Measurements from ENCODE around the gene RHCE. TPM values are rescaled to one million over a fixed set of nuclear protein-coding genes. Genes with fewer than 3 reads are reported as not detected.
"Not testable (repeated sequence)": the region's sequence is repeated elsewhere in the genome, so short reads cannot be mapped to it uniquely, and the experiment has no call there.

RHCE gene
- total and polyA plus RNA-seq, 2 donors: 0.59 to 1.0 TPM

GRCh38 chr1:25362634-25363559 is 57.7 kb downstream of the RHCE start:
- H3K4me1 ChIP-seq (ENCODE audit: control insufficient read depth in 2 of 2, insufficient read depth in 2 of 2, low read length in 2 of 2); H3K4me3 ChIP-seq (ENCODE audit: low read length in 2 of 2); DNase-seq (ENCODE audit: low read depth in 6 of 9, low spot score in 9 of 9); H3K27me3 ChIP-seq (ENCODE audit: control insufficient read depth in 2 of 2, insufficient read depth in 1 of 2, low read length in 1 of 2); H3K27ac ChIP-seq (ENCODE audit: low read depth in 1 of 2, low read length in 1 of 2); H3K9me3 ChIP-seq (ENCODE audit: control insufficient read depth in 2 of 2, insufficient read depth in 1 of 2, low read length in 1 of 2): not testable (repeated sequence)
- peaks cover 23 to 31% of the 10 kb centered on the region in 2 donors for H3K36me3 ChIP-seq (ENCODE audit: control insufficient read depth in 2 of 2, insufficient read depth in 2 of 2, low read length in 1 of 2)
- WGBS: no CpG with 5 or more reads among the region's 17 CpGs

GRCh38 chr1:25361901-25362300 is 58.7 kb downstream of the RHCE start:
- Histone ChIP-seq H3K4me1 (ENCODE audit: control insufficient read depth in 2 of 2, insufficient read depth in 2 of 2, low read length in 2 of 2) (no peaks in the 10 kb centered on the region), H3K36me3 (ENCODE audit: control insufficient read depth in 2 of 2, insufficient read depth in 2 of 2, low read length in 1 of 2) (peaks cover 25 to 36% of the 10 kb centered on the region in 2 donors), H3K27ac (ENCODE audit: low read depth in 1 of 2, low read length in 1 of 2) (no peak overlapping the region), H3K4me3 (ENCODE audit: low read length in 2 of 2) (no peak overlapping the region), H3K9me3 (ENCODE audit: control insufficient read depth in 2 of 2, insufficient read depth in 1 of 2, low read length in 1 of 2) (no peaks in the 10 kb centered on the region), H3K27me3 (ENCODE audit: control insufficient read depth in 2 of 2, insufficient read depth in 1 of 2, low read length in 1 of 2) (no peaks in the 10 kb centered on the region)
- 90% methylated on average over 2 of the region's 2 CpGs for WGBS
- DNase-seq (ENCODE audit: low read depth in 6 of 9, low spot score in 9 of 9): no peak

DNA sequence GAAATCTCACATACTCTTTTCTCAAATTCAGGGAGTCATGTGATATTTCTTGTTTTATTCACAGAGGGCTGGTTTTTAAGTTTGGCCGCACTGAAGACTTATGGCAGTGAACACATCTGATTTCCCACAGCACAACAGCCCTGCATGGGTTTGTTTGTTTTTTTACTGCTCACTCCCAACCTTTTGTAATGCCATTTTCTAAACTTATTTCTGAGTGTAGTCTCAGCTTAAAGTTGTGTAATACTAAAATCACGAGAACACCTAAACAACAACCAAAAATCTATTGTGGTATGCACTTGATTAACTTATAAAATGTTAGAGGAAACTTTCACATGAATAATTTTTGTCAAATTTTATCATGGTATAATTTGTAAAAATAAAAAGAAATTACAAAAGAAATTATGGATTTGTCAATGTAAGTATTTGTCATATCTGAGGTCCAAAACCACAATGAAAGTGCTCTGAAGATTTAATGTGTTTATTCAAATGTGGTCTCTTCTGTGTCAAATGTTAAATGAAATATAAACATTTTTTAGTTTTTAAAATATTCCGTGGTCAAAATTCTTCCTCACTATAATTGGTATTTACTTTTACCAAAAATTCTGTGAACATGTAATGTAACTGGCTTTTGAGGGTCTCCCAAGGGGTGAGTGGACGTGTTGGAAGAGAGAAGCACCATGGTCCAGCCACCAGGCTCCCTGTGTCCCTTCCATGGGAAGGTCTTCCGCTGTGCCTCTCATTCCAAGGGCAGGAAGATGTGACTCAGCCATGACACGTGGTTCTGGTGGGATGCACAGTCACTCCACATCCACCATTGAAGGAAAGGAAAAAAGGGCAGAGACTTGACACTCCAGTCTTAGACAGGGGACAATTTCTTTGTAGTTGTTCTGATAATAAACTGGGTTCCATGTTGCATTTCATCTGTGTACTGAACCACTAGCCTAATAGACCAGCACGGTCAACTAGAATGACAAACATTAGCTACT is 59.7 kb downstream of the RHCE start:
- 99% methylated on average over 7 of the region's 7 CpGs for WGBS
- Histone ChIP-seq H3K27ac (ENCODE audit: low read depth in 1 of 2, low read length in 1 of 2) (no peak overlapping the region), H3K36me3 (ENCODE audit: control insufficient read depth in 2 of 2, insufficient read depth in 2 of 2, low read length in 1 of 2) (peaks cover 29 to 43% of the 10 kb centered on the region in 2 donors), H3K4me3 (ENCODE audit: low read length in 2 of 2) (no peak overlapping the region), H3K27me3 (ENCODE audit: control insufficient read depth in 2 of 2, insufficient read depth in 1 of 2, low read length in 1 of 2) (no peaks in the 10 kb centered on the region), H3K4me1 (ENCODE audit: control insufficient read depth in 2 of 2, insufficient read depth in 2 of 2, low read length in 2 of 2) (no peaks in the 10 kb centered on the region), H3K9me3 (ENCODE audit: control insufficient read depth in 2 of 2, insufficient read depth in 1 of 2, low read length in 1 of 2) (no peaks in the 10 kb centered on the region)
- no peak for DNase-seq (ENCODE audit: low read depth in 6 of 9, low spot score in 9 of 9)

GRCh38 chr1:25356848-25357247 is 63.8 kb downstream of the RHCE start:
- WGBS: 98% methylated on average over 1 of the region's 1 CpG
- H3K27ac ChIP-seq (ENCODE audit: low read depth in 1 of 2, low read length in 1 of 2): no peak overlapping the region
- no peaks in the 10 kb centered on the region for H3K4me1 ChIP-seq (ENCODE audit: control insufficient read depth in 2 of 2, insufficient read depth in 2 of 2, low read length in 2 of 2)
- H3K4me3 ChIP-seq (ENCODE audit: low read length in 2 of 2): no peak overlapping the region
- H3K27me3 ChIP-seq (ENCODE audit: control insufficient read depth in 2 of 2, insufficient read depth in 1 of 2, low read length in 1 of 2): no peaks in the 10 kb centered on the region
- no peak for DNase-seq (ENCODE audit: low read depth in 6 of 9, low spot score in 9 of 9)
- peaks cover 43 to 59% of the 10 kb centered on the region in 2 donors for H3K36me3 ChIP-seq (ENCODE audit: control insufficient read depth in 2 of 2, insufficient read depth in 2 of 2, low read length in 1 of 2)
- H3K9me3 ChIP-seq (ENCODE audit: control insufficient read depth in 2 of 2, insufficient read depth in 1 of 2, low read length in 1 of 2): no peaks in the 10 kb centered on the region

- peaks cover 40 to 55% of the 10 kb centered on the region in 2 donors for H3K36me3 ChIP-seq (ENCODE audit: control insufficient read depth in 2 of 2, insufficient read depth in 2 of 2, low read length in 1 of 2)
- no peaks in the 10 kb centered on the region for H3K4me1 ChIP-seq (ENCODE audit: control insufficient read depth in 2 of 2, insufficient read depth in 2 of 2, low read length in 2 of 2)
- H3K27ac ChIP-seq (ENCODE audit: low read depth in 1 of 2, low read length in 1 of 2): no peak overlapping the region
- H3K9me3 ChIP-seq (ENCODE audit: control insufficient read depth in 2 of 2, insufficient read depth in 1 of 2, low read length in 1 of 2): no peaks in the 10 kb centered on the region
- H3K4me3 ChIP-seq (ENCODE audit: low read length in 2 of 2): no peak overlapping the region
- H3K27me3 ChIP-seq (ENCODE audit: control insufficient read depth in 2 of 2, insufficient read depth in 1 of 2, low read length in 1 of 2): no peaks in the 10 kb centered on the region
- no peak for DNase-seq (ENCODE audit: low read depth in 6 of 9, low spot score in 9 of 9)
Measured at GRCh38 chr1:25356441-25356840, 64.2 kb downstream of the RHCE start.

- no peaks in the 10 kb centered on the region for H3K27me3 ChIP-seq (ENCODE audit: control insufficient read depth in 2 of 2, insufficient read depth in 1 of 2, low read length in 1 of 2)
- WGBS: 96% methylated on average over 6 of the region's 6 CpGs
- no peaks in the 10 kb centered on the region for H3K9me3 ChIP-seq (ENCODE audit: control insufficient read depth in 2 of 2, insufficient read depth in 1 of 2, low read length in 1 of 2)
- H3K4me1 ChIP-seq (ENCODE audit: control insufficient read depth in 2 of 2, insufficient read depth in 2 of 2, low read length in 2 of 2): no peaks in the 10 kb centered on the region
- H3K36me3 ChIP-seq (ENCODE audit: control insufficient read depth in 2 of 2, insufficient read depth in 2 of 2, low read length in 1 of 2): peaks cover 35 to 51% of the 10 kb centered on the region in 2 donors
- no peak for DNase-seq (ENCODE audit: low read depth in 6 of 9, low spot score in 9 of 9)
- no peak overlapping the region for H3K27ac ChIP-seq (ENCODE audit: low read depth in 1 of 2, low read length in 1 of 2)
- H3K4me3 ChIP-seq (ENCODE audit: low read length in 2 of 2): no peak overlapping the region
Measured at GRCh38 chr1:25355841-25356395, 64.7 kb downstream of the RHCE start.

DNA sequence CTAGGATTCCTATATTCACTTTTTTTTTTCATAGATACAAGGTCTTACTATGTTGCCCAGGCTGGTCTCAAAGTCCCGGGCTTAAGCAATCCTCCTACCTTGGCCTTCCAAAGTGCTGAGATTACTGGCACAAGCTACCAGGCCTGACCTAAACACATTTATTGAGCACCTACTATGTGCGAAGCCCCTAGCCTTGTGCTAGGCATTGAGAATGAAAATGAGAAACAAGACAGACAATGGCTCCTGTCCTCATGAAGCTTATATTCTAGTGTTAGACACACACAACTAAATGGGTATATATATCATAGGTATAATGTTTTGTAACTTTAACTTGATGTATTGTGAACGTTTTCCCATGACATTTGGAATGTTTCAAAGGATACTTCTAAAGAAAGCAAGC is 71.0 kb downstream of the RHCE start:
- Histone ChIP-seq H3K4me1 (ENCODE audit: control insufficient read depth in 2 of 2, insufficient read depth in 2 of 2, low read length in 2 of 2) (no peaks in the 10 kb centered on the region), H3K9me3 (ENCODE audit: control insufficient read depth in 2 of 2, insufficient read depth in 1 of 2, low read length in 1 of 2) (no peaks in the 10 kb centered on the region), H3K27me3 (ENCODE audit: control insufficient read depth in 2 of 2, insufficient read depth in 1 of 2, low read length in 1 of 2) (no peaks in the 10 kb centered on the region), H3K27ac (ENCODE audit: low read depth in 1 of 2, low read length in 1 of 2) (no peak overlapping the region), H3K36me3 (ENCODE audit: control insufficient read depth in 2 of 2, insufficient read depth in 2 of 2, low read length in 1 of 2) (peaks cover 33 to 54% of the 10 kb centered on the region in 2 donors), H3K4me3 (ENCODE audit: low read length in 2 of 2) (no peak overlapping the region)
- no peak for DNase-seq (ENCODE audit: low read depth in 6 of 9, low spot score in 9 of 9)
- 97% methylated on average over 3 of the region's 3 CpGs for WGBS

DNA sequence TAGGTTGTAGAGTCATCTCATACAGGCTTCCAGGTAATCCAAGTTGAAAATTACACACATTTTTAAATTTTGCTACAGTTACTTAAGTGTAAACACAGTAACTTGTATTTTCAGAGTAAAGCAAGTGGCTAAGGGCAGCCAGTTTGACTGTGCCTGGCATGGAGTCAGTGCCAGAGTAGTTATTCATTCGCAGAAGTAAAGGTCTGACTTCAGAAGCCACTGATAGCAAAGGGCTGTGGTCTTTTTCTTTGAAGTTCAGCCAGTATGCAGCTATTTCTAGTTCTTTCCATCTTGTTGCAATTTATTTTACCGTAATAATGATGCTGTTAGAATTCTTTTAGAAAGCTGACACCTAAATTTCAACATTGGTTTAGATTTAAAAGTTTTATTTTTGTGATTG is 73.1 kb downstream of the RHCE start:
- Histone ChIP-seq H3K36me3 (ENCODE audit: control insufficient read depth in 2 of 2, insufficient read depth in 2 of 2, low read length in 1 of 2) (peaks cover 32 to 59% of the 10 kb centered on the region in 2 donors), H3K27me3 (ENCODE audit: control insufficient read depth in 2 of 2, insufficient read depth in 1 of 2, low read length in 1 of 2) (no peaks in the 10 kb centered on the region), H3K4me1 (ENCODE audit: control insufficient read depth in 2 of 2, insufficient read depth in 2 of 2, low read length in 2 of 2) (no peaks in the 10 kb centered on the region), H3K9me3 (ENCODE audit: control insufficient read depth in 2 of 2, insufficient read depth in 1 of 2, low read length in 1 of 2) (no peaks in the 10 kb centered on the region), H3K4me3 (ENCODE audit: low read length in 2 of 2) (no peak overlapping the region), H3K27ac (ENCODE audit: low read depth in 1 of 2, low read length in 1 of 2) (no peak overlapping the region)
- DNase-seq (ENCODE audit: low read depth in 6 of 9, low spot score in 9 of 9): no peak
- 96% methylated on average over 2 of the region's 2 CpGs for WGBS

All from thymus (tissue), 11 donors.